OCI-LY3 (cell line): ENCODE results near the gene PLPP7.

Source experiments
- H2AFZ ChIP-seq: fragments of 200-600, 300-600 bp; shearing (Covaris generic); 2 replicates; pipeline ENCODE4 v1.6.0; 2014; ENCODE audit warnings: antibody characterized with exemption, low read depth, low read length
- H3K27ac ChIP-seq: fragments of 200-600, 300-600 bp; sonication (generic); 2 replicates; pipeline ENCODE4 v1.5.1; 2014; ENCODE audit warnings: mild to moderate bottlenecking, low read length, moderate library complexity, mixed read lengths
- H3K27me3 ChIP-seq: fragments of 200-600, 300-600 bp; sonication (generic); 2 replicates; pipeline ENCODE4 v1.6.1; 2014; ENCODE audit warnings: low read depth, low read length, mixed read lengths
- H3K36me3 ChIP-seq: fragments of 200-600, 300-600 bp; sonication (generic); replicated peaks from 2 replicates; pipeline ENCODE3; 2014; ENCODE audit warnings: low read depth, low read length, mixed read lengths
- H3K4me1 ChIP-seq: fragments of 300-600, 200-600 bp; sonication (generic); 2 replicates; pipeline ENCODE4 v1.6.1; 2014; ENCODE audit warnings: low read length, mixed read lengths
- H3K4me2 ChIP-seq: fragments of 200-600, 300-600 bp; sonication (generic); 2 replicates; pipeline ENCODE4 v1.6.1; 2014; ENCODE audit warnings: low read length, mixed read lengths
- H3K4me3 ChIP-seq: fragments of 300-600, 200-600 bp; sonication (generic); 2 replicates; pipeline ENCODE4 v1.5.1; 2014; ENCODE audit warnings: antibody characterized with exemption, mild to moderate bottlenecking, low read length, moderate library complexity
- H3K79me2 ChIP-seq: fragments of 300-600, 200-600 bp; shearing (Covaris generic); 2 replicates; pipeline ENCODE4 v1.6.1; 2014; ENCODE audit warnings: mild to moderate bottlenecking, low read length, mixed read lengths
- H3K9ac ChIP-seq: fragments of 300-600, 200-600 bp; shearing (Covaris generic); 2 replicates; pipeline ENCODE4 v1.6.0; 2014; ENCODE audit warnings: mild to moderate bottlenecking, low read length, moderate library complexity
- H3K9me3 ChIP-seq: fragments of 200-600, 300-600 bp; shearing (Covaris generic); 2 replicates; pipeline ENCODE4 v1.6.1; 2014; ENCODE audit warnings: low read length, mixed read lengths; ENCODE audit not compliant: insufficient read depth
- H4K20me1 ChIP-seq: fragments of 200-600, 300-600 bp; sonication (generic); 2 replicates; pipeline ENCODE4 v1.6.1; 2016; ENCODE audit warnings: low read length, mixed read lengths; ENCODE audit not compliant: insufficient read depth
- EZH2phosphoT487 ChIP-seq: fragments of 200-600 bp; shearing (Covaris generic); IDR thresholded peaks from 2 replicates; pipeline ENCODE4 v1.6.1; 2018; ENCODE audit warnings: antibody characterized with exemption, mixed run types, low read depth
- TF ChIP-seq, protein P1 (sequence below): fragments of 200-600, 300-600 bp; sonication (generic); IDR thresholded peaks from 2 replicates; pipeline ENCODE4 v1.5.1; 2014; ENCODE audit warnings: antibody characterized with exemption, low read length, low read depth

The PLPP7 gene

DNA sequence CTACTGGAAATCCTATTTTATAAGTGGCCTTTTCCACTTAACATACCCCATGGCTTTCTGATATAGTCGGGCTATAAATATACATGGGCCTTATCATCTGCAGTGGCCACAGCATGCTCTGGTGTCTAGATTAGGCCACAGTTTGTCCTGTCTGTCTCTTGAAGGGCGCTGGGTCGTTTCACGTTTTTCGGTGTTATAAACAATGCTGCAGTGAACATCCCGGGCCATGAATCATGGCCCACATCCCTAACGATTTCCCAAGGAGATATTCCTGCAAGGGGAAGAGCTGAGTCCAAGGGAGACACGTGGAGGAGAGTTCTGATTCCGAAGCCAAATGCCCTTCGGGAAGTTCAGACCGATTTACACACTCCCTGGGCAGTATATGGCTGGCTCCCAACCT lies 8.4 kb downstream of the PLPP7 start:
- no peaks in the 10 kb centered on the region for H3K4me1 ChIP-seq
- H3K79me2 ChIP-seq: no peaks in the 10 kb centered on the region
- TF ChIP-seq EZH2phosphoT487: no peak
- TF ChIP-seq, protein P1, sequence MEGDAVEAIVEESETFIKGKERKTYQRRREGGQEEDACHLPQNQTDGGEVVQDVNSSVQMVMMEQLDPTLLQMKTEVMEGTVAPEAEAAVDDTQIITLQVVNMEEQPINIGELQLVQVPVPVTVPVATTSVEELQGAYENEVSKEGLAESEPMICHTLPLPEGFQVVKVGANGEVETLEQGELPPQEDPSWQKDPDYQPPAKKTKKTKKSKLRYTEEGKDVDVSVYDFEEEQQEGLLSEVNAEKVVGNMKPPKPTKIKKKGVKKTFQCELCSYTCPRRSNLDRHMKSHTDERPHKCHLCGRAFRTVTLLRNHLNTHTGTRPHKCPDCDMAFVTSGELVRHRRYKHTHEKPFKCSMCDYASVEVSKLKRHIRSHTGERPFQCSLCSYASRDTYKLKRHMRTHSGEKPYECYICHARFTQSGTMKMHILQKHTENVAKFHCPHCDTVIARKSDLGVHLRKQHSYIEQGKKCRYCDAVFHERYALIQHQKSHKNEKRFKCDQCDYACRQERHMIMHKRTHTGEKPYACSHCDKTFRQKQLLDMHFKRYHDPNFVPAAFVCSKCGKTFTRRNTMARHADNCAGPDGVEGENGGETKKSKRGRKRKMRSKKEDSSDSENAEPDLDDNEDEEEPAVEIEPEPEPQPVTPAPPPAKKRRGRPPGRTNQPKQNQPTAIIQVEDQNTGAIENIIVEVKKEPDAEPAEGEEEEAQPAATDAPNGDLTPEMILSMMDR: no peak
- no peak overlapping the region for H3K4me3 ChIP-seq
- no peak overlapping the region for H3K4me2 ChIP-seq
- no peaks in the 10 kb centered on the region for H3K27me3 ChIP-seq
- no peaks in the 10 kb centered on the region for H4K20me1 ChIP-seq
- H3K9me3 ChIP-seq: no peaks in the 10 kb centered on the region
- H2AFZ ChIP-seq: no peak overlapping the region
- H3K27ac ChIP-seq: no peak overlapping the region
- H3K36me3 ChIP-seq: no peaks in the 10 kb centered on the region
- no peak overlapping the region for H3K9ac ChIP-seq

DNA sequence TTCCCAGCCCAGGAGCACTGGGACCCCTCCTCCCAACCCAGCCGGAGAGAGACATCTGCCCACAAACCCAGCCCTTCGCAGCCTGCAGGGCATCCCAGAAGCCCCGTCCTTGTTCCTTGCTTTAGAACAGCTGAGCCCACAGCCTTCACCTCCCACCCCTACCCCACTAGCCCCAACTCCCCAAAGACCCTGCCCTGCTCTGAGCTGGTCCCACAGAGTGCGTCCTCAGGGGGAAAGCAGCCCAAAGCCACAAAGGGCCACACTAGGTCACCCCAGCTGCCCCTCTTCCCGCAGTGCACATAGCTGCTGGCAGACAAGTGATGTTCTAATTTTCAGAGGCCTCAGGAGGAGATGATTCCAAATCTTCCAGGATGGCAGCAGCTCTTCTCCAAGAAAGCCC lies 8.8 kb downstream of the PLPP7 start:
- Histone ChIP-seq H2AFZ (no peak overlapping the region), H3K27ac (no peak overlapping the region), H3K36me3 (no peaks in the 10 kb centered on the region), H3K4me1 (no peaks in the 10 kb centered on the region), H3K79me2 (no peaks in the 10 kb centered on the region), H3K27me3 (no peaks in the 10 kb centered on the region), H3K9me3 (no peaks in the 10 kb centered on the region), H4K20me1 (no peaks in the 10 kb centered on the region), H3K4me2 (no peak overlapping the region), H3K4me3 (no peak overlapping the region), H3K9ac (no peak overlapping the region)
- no peak for TF ChIP-seq EZH2phosphoT487
- TF ChIP-seq, protein P1: no peak

- H3K27me3 ChIP-seq: no peaks in the 10 kb centered on the region
- H3K27ac ChIP-seq: no peak overlapping the region
- TF ChIP-seq, protein P1: no peak
- TF ChIP-seq EZH2phosphoT487: no peak
- no peak overlapping the region for H2AFZ ChIP-seq
- no peak overlapping the region for H3K4me3 ChIP-seq
- H3K9me3 ChIP-seq: no peaks in the 10 kb centered on the region
- H3K9ac ChIP-seq: no peak overlapping the region
- H3K4me1 ChIP-seq: no peaks in the 10 kb centered on the region
- H3K79me2 ChIP-seq: no peaks in the 10 kb centered on the region
- H4K20me1 ChIP-seq: no peaks in the 10 kb centered on the region
- no peaks in the 10 kb centered on the region for H3K36me3 ChIP-seq
- no peak overlapping the region for H3K4me2 ChIP-seq
These were observed 9.3 kb downstream of the PLPP7 start for GRCh38 chr9:131298816-131299215.

DNA sequence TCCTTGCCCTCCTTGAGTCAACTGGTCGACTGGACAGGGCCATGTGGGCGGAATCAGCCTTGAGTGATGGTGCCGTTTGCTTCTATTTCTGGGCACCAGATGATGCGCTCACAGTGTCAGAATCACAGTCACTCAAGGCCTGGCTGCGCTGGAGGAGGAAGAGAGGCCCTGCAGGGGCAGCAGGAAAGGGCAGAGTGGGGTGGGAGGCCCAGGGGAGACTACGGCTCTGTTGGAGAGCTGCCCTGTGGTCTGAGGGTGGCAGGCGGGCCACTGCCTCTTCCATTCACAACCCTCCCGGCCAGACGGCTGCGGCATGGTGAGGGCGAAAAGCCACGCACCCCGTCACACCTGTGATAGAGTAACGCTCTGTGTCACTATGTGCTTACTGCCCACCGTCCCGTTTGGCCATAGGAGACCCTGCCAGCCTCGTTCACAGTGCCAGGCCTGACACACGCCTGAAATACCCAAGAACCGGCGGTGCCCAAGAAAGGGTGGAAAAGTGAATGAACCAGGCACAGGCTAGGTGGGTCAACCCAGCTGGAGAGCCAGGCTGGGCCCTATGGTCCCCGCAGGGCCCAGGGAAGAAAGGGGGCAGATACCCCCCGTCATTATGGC lies 9.9 kb downstream of the PLPP7 start:
- no peak overlapping the region for H3K27ac ChIP-seq
- no peak overlapping the region for H3K4me3 ChIP-seq
- H2AFZ ChIP-seq: no peak overlapping the region
- no peaks in the 10 kb centered on the region for H3K36me3 ChIP-seq
- TF ChIP-seq, protein P1: no peak
- no peak for TF ChIP-seq EZH2phosphoT487
- no peaks in the 10 kb centered on the region for H3K79me2 ChIP-seq
- H3K4me1 ChIP-seq: no peaks in the 10 kb centered on the region
- no peak overlapping the region for H3K4me2 ChIP-seq
- H3K9ac ChIP-seq: no peak overlapping the region
- H3K27me3 ChIP-seq: no peaks in the 10 kb centered on the region
- no peaks in the 10 kb centered on the region for H4K20me1 ChIP-seq
- H3K9me3 ChIP-seq: no peaks in the 10 kb centered on the region
